GM12878 (cell line): ENCODE data around the gene IQGAP2. TPM values are rescaled to one million over a fixed set of nuclear protein-coding genes. Genes with fewer than 3 reads are reported as not detected.

ENCODE experiments used
- ATAC-seq: fragments of 200-7000 bp; cut with Tn5 transposase; 3 replicates; pipeline ENCODE4 v1.9.1; 2020; ENCODE audit warnings: mild to moderate bottlenecking, moderate library complexity
- BruUV-seq: library from RNA; stranded (reverse); fragments of 400-500 nt; replicated peaks from 2 replicates; lab custom pipeline; 2021; lab: Mats Ljungman, UMichigan
- CTCF ChIA-PET: fragments of 300-600 bp; sonication (Branson Sonifier 250); formaldehyde crosslinking; extraction: SDS; loops from one replicate; lab custom pipeline; 2021; ENCODE audit warnings: inconsistent platforms; lab: Yijun Ruan, JAX
- POLR2A ChIA-PET: fragments of 350-600 bp; formaldehyde crosslinking; extraction: SDS; loops from one replicate; lab custom pipeline; 2021; ENCODE audit warnings: inconsistent platforms; lab: Charles Lee
- RAD21 ChIA-PET: fragments of 300-600 bp; sonication (Branson Sonifier 250); formaldehyde crosslinking; loops from one replicate; lab custom pipeline; 2023; ENCODE audit warnings: antibody characterized with exemption; ENCODE audit not compliant: unreplicated experiment; lab: Charles Lee
- SMC1A ChIA-PET: fragments of 300-600 bp; sonication (Branson Sonifier 250); formaldehyde crosslinking; loops from one replicate; lab custom pipeline; 2023; ENCODE audit not compliant: unreplicated experiment, uncharacterized antibody; lab: Charles Lee
- DNase-seq: peaks from one replicate; pipeline ENCODE4 v3.0.0-alpha.2; 2011; ENCODE audit warnings: low read depth, low spot score
- FAIRE-seq: peaks from 3 replicates; lab custom pipeline; 2011; peaks lifted over from hg19 to GRCh38; lab: Jason Lieb, UNC
- H2AFZ ChIP-seq: 2 replicates; pipeline ENCODE4 v1.6.0; 2011; ENCODE audit warnings: low read depth, low read length, control low read depth; ENCODE audit not compliant: control insufficient read depth
- H3K27ac ChIP-seq: 2 replicates; pipeline ENCODE4 v1.5.1; 2011; ENCODE audit warnings: control low read depth; ENCODE audit not compliant: control insufficient read depth, insufficient read depth
- H3K27me3 ChIP-seq, 2 experiments: replicated peaks in 1 of 2; 2 replicates each; pipeline versions ENCODE4 v1.6.0 to v1.6.1; 2011; ENCODE audit warnings: low read length in 1 of 2; ENCODE audit not compliant: control insufficient read depth in 2 of 2, insufficient read depth in 2 of 2
- H3K36me3 ChIP-seq, 2 experiments: 2 replicates each; pipeline ENCODE4 v1.5.1; 2011; ENCODE audit warnings: low read length in 1 of 2; ENCODE audit not compliant: control insufficient read depth in 2 of 2, insufficient read depth in 2 of 2
- H3K4me1 ChIP-seq: 2 replicates; pipeline ENCODE4 v1.6.1; 2011; ENCODE audit warnings: mild to moderate bottlenecking, low read length, moderate library complexity, mixed read lengths; ENCODE audit not compliant: control insufficient read depth, insufficient read depth
- H3K4me2 ChIP-seq: 2 replicates; pipeline ENCODE4 v1.6.0; 2011; ENCODE audit warnings: control low read depth; ENCODE audit not compliant: control insufficient read depth, insufficient read depth
- H3K4me3 ChIP-seq: fragments of 200-600 bp; sonication (generic); 2 replicates; pipeline ENCODE4 v1.5.1; 2016
- H3K79me2 ChIP-seq: 2 replicates; pipeline ENCODE4 v1.6.0; 2011; ENCODE audit warnings: low read length; ENCODE audit not compliant: control insufficient read depth, insufficient read depth
- H3K9ac ChIP-seq: 2 replicates; pipeline ENCODE4 v1.8.0; 2011; ENCODE audit warnings: low read length, control low read depth, mixed read lengths; ENCODE audit not compliant: control insufficient read depth, insufficient read depth
- H3K9me3 ChIP-seq: replicated peaks from 3 replicates; pipeline ENCODE4 v1.5.1; 2011; ENCODE audit warnings: mild to moderate bottlenecking, low read length; ENCODE audit not compliant: control insufficient read depth, insufficient read depth
- H4K20me1 ChIP-seq: 2 replicates; pipeline ENCODE4 v1.6.0; 2011; ENCODE audit not compliant: control insufficient read depth, insufficient read depth
- CBX3 ChIP-seq: fragments of 200-600 bp; sonication (generic); IDR thresholded peaks from 2 replicates; pipeline ENCODE4 v1.6.1; 2016; ENCODE audit warnings: low read depth, borderline replicate concordance
- ESRRA ChIP-seq: IDR thresholded peaks from 2 replicates; pipeline ENCODE4 v1.6.1; 2012; ENCODE audit warnings: mild to moderate bottlenecking, low read length, improper control_type of control experiment
- KDM1A ChIP-seq: fragments of 200-600 bp; sonication (generic); IDR thresholded peaks from 2 replicates; pipeline ENCODE4 v1.6.1; 2016; ENCODE audit warnings: borderline replicate concordance
- NRF1 ChIP-seq: conservative IDR thresholded peaks from 2 replicates; pipeline ENCODE4 v1.6.1; 2011; ENCODE audit warnings: mild to moderate bottlenecking, low read depth, low read length, improper control_type of control experiment
- RELB ChIP-seq: fragments of 450-650 bp; IDR thresholded peaks from 2 replicates; pipeline ENCODE4 v1.6.1; 2017; ENCODE audit warnings: low read depth, mild to moderate bottlenecking, moderate library complexity
- SIN3A ChIP-seq: IDR thresholded peaks from 2 replicates; pipeline ENCODE4 v1.6.1; 2012; ENCODE audit warnings: low read depth, low read length, improper control_type of control experiment
- ZNF384 ChIP-seq: IDR thresholded peaks from 2 replicates; pipeline ENCODE4 v1.6.1; 2012; ENCODE audit warnings: low read depth, mild to moderate bottlenecking, low read length, improper control_type of control experiment, borderline replicate concordance
- ZNF592 ChIP-seq: fragments of 450-650 bp; IDR thresholded peaks from 2 replicates; pipeline ENCODE4 v1.6.1; 2017; ENCODE audit warnings: mild to moderate bottlenecking, moderate library complexity
- ZNF622 ChIP-seq: fragments of 450-650 bp; IDR thresholded peaks from 2 replicates; pipeline ENCODE4 v1.6.1; 2017; ENCODE audit warnings: mild to moderate bottlenecking, inconsistent platforms
- WGBS: methylation state at CpG from one replicate; pipeline ENCODE4 v1.1.6; 2016; ENCODE audit warnings: low lambda C conversion rate; ENCODE audit not compliant: insufficient replicate concordance, insufficient coverage; ENCODE audit errors: missing lambda C conversion rate; 5-methylcytosine and 5-hydroxymethylcytosine counted together
- in situ Hi-C: fragments of 300-500 bp; cut with MboI; formaldehyde crosslinking; loops from 9 replicates; pipeline ENCODE4 v1.14.3; 2018; ENCODE audit warnings: mixed read lengths
- intact Hi-C: fragments of 100-400 bp; cut with micrococcal nuclease; formaldehyde crosslinking; loops from one replicate; pipeline ENCODE4 v1.14.2; 2022; ENCODE audit not compliant: unreplicated experiment
- polyA plus RNA-seq, 11 experiments: library from polyadenylated mRNA; depleted of rRNA in 4 of 11; unstranded in 6 of 11; stranded (reverse) in 5 of 11; fragments of >200 nt; fragmentation: Nextera tagmentation in 4 of 11; fragmentation: Illumina TruSeq in 1 of 11; extraction: Ambion mirVana in 4 of 11; extraction: Trizol in 1 of 11; gene quantifications; 1 replicate in 1 of 11; 2 replicates in 10 of 11; pipeline versions ENCODE4 v1.2.1 to v1.2.3, GENCODE V29; 2011 to 2016; ENCODE audit warnings: inconsistent platforms in 2 of 11, missing spikeins in 2 of 11, low read depth in 1 of 11
- total RNA-seq, 4 experiments: library from RNA; depleted of rRNA in 3 of 4; stranded (reverse); fragments of >200 nt in 3 of 4; fragmentation: Illumina TruSeq in 1 of 4; extraction: Trizol in 1 of 4; gene quantifications; 2 replicates each; pipeline versions ENCODE4 v1.2.1 to v1.2.3, GENCODE V29; 2013 to 2021

The IQGAP2 gene
- total and polyA plus RNA-seq, 10 of the 15 experiments (the other 5 are each of a cell fraction or from before 2014, with no cell fraction given), result 14.5 to 41.4 (median 21.8) TPM

- SMC1A ChIA-PET, result interaction anchor here (1.5 to 1.7 kb wide), 2 partner anchors 8 to 13 kb away, joined by 4 to 5 read pairs; no protein-coding TSS in a partner anchor
- TF ChIP-seq RELB (no peak), ZNF592 (no peak), ZNF384 (no peak), CBX3 (no peak), NRF1 (no peak), KDM1A (no peak), SIN3A (no peak), ESRRA (no peak), ZNF622 (no peak)
These were observed 161.9 kb downstream of the IQGAP2 start for GRCh38 chr5:76565009-76565408.

More at GRCh38 chr5:76565009-76565408, 161.9 kb downstream of the IQGAP2 start:
- CTCF ChIA-PET, result interaction anchor here (0.6 to 2.4 kb wide), 2 partner anchors 18 kb away, joined by 3 to 12 read pairs; no protein-coding TSS in a partner anchor
- H3K79me2 ChIP-seq, result no peaks in the 10 kb centered on the region
- POLR2A ChIA-PET, result interaction anchor here (1.0 kb wide), 1 partner anchor 12 kb away, joined by 4 read pairs; no protein-coding TSS in a partner anchor
- intact Hi-C loops (no loop called here), in situ Hi-C loops (no loop called here)
- ATAC-seq (no peak), DNase-seq (no peak), FAIRE-seq (no peak)
- H3K4me2 ChIP-seq, result no peak overlapping the region
- H3K4me3 ChIP-seq, result no peak overlapping the region
- RAD21 ChIA-PET, result no interaction called here
- H4K20me1 ChIP-seq, result no peaks in the 10 kb centered on the region
- WGBS, result 96% methylated on average over 7 of the region's 7 CpGs
- no peak overlapping the region for H3K9ac ChIP-seq
- BruUV-seq, result no TSS peak
- no peaks in the 10 kb centered on the region for H3K36me3 ChIP-seq
- peaks cover 8% of the 10 kb centered on the region for H3K4me1 ChIP-seq
- no peak overlapping the region for H2AFZ ChIP-seq
- no peaks in the 10 kb centered on the region for H3K9me3 ChIP-seq
- H3K27me3 ChIP-seq, result no peaks in the 10 kb centered on the region
- H3K27ac ChIP-seq, result no peak overlapping the region
